Fibroblast of pulmonary artery (primary cell): Measurements from ENCODE around the gene CDKL5.

Source experiments
- DNase-seq: peaks from one replicate; pipeline ENCODE4 v3.0.0-alpha.2; 2010; ENCODE audit warnings: low read depth
- H3K4me3 ChIP-seq: replicated peaks from 2 replicates; pipeline ENCODE4 v1.5.1; 2011; ENCODE audit warnings: low read depth, mild to moderate bottlenecking, control low read depth, low read length, moderate library complexity
- TF ChIP-seq, protein P1 (sequence below): IDR thresholded peaks from 2 replicates; pipeline ENCODE4 v1.5.1; 2011; ENCODE audit warnings: mild to moderate bottlenecking, control low read depth, low read length, inconsistent platforms; ENCODE audit errors: missing control alignments

The CDKL5 gene

DNA sequence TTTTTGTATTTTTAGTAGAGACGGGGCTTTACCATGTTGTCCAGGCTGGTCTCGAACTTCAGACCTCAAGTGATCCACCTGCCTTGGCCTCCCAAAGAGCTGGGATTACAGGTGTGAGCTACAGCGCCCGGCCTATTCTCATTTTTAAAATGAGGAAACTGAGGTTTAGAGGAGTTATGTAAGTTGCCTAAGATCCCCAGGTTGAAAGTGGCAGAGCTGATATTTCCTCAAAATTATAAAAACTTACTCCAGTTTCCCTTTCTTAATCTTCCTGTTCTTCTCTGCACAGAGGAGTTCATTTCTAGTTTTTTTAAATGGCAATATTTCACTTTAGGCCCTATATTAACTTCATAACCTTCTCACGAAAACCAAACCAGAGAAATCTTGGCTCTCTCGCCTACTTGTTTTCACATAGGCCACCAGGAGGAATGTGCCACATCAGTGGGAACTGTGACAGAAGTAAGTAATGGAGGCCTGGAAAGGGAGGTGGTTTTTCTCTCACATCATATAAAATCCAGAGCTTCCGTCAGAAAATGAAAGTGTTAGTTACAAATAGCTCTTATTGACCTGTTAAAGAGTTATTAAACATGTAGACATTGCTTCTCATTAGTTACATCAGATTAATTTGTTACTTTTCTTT lies 262.6 kb downstream of the CDKL5 start:
- no peak for DNase-seq
- H3K4me3 ChIP-seq, result no peak overlapping the region
- TF ChIP-seq, protein P1, sequence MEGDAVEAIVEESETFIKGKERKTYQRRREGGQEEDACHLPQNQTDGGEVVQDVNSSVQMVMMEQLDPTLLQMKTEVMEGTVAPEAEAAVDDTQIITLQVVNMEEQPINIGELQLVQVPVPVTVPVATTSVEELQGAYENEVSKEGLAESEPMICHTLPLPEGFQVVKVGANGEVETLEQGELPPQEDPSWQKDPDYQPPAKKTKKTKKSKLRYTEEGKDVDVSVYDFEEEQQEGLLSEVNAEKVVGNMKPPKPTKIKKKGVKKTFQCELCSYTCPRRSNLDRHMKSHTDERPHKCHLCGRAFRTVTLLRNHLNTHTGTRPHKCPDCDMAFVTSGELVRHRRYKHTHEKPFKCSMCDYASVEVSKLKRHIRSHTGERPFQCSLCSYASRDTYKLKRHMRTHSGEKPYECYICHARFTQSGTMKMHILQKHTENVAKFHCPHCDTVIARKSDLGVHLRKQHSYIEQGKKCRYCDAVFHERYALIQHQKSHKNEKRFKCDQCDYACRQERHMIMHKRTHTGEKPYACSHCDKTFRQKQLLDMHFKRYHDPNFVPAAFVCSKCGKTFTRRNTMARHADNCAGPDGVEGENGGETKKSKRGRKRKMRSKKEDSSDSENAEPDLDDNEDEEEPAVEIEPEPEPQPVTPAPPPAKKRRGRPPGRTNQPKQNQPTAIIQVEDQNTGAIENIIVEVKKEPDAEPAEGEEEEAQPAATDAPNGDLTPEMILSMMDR, result no peak

DNA sequence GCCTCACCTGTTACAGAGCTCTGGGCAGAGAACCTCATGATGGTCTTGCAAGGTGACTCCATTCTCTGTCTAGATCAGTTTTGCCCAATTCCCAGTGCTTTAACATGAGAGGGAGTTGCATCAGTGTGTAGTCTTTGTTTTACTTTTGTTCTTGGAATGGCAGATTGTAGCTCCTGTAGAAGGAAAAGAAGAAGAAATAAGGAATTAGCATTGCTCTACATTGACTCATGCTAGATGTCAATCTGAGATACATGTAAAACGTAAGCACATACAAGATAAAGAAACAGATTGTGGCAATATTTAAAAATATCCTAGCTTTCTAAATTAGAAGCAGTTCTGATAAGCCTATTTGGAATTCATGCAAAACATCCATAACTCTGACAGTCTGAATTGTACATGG lies 266.0 kb downstream of the CDKL5 start:
- TF ChIP-seq, protein P1, result no peak

DNA sequence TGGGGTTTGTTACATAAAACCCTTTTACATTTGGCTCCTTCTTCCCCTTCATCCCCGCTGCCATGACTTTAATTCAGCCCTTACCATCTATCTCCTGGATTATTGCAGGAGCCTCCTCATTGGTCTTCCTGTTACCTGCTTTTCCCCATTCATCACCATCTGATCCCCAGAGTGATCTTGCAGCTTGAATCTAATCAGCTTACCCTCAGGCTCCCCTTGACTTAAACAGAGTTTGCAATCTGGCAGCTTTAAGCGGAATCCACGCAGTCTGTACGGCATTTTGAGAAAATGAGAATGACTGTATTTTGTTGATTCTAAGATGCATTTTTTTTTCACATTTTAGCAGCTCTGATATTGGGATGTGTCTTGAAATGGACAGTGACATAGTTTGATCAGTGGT lies 267.1 kb downstream of the CDKL5 start:
- no peak overlapping the region for H3K4me3 ChIP-seq
- no peak for DNase-seq
- TF ChIP-seq, protein P1, result no peak

More for the DNA sequence above, 266.0 kb downstream of the CDKL5 start:
- no peak overlapping the region for H3K4me3 ChIP-seq
- no peak for DNase-seq

DNA sequence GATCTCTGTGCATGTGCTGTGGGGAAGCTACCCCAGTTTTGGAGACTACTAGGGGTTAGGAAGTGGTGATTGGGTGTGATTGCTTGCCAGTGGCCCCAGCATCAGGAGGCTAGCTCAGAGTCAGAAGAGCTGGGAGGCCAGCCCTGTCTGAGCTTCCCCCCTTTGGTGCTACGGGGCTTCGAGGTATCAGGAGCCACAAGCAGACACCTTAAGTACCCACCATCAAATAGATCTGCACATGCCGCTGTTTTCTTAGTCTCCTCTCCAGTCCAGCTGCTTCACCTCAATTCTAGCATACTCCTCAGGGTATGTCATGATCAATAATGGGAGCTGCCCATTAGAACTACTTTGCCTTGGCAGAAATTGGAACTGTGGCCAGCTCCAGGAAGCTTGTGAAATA lies 271.2 kb downstream of the CDKL5 start:
- H3K4me3 ChIP-seq, result no peak overlapping the region
- DNase-seq, result no peak
- TF ChIP-seq, protein P1, result no peak

DNA sequence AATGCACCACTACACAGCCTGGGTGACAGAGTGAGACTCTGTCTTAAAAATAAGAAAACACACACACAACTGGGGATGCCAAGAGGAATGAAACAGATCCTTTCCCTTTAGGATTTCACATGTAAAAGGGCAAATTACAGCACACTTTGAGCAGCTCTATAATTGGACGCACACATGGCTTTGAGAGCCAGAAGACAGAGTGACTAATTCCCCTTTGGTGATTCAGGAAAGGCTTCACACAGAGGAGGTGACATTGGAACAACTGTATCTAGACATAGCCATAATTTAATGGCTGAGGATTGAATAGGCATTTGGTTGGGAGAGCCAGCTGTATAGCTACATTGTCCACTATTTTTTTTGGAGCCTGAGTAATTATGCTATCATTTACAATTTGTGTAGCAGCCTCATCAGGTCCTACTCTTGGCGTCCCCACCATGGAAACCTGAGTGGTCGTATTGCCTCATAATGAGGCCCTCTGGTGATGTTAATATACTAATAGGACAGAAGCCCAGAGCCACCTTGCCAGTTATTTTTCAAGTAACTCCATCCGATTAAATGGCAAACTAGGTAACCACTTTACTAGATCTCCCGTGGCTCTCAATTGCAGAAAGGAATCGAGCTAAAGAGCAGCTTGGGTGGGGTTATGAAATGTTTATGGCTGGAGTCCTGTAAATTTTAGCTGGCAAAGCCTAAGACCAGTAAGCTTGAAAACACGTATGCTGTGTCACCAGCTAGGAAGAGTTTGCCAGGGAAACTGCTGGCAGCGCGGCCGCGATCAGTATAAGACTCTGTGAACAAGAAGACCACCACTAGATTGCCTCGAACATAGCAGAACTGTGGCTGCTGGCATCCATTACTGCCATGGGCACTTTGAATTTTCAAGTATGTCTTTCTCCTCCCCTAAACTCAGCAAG lies 273.6 kb downstream of the CDKL5 start:
- H3K4me3 ChIP-seq, result no peak overlapping the region
- no peak for DNase-seq
- TF ChIP-seq, protein P1, result no peak

DNA sequence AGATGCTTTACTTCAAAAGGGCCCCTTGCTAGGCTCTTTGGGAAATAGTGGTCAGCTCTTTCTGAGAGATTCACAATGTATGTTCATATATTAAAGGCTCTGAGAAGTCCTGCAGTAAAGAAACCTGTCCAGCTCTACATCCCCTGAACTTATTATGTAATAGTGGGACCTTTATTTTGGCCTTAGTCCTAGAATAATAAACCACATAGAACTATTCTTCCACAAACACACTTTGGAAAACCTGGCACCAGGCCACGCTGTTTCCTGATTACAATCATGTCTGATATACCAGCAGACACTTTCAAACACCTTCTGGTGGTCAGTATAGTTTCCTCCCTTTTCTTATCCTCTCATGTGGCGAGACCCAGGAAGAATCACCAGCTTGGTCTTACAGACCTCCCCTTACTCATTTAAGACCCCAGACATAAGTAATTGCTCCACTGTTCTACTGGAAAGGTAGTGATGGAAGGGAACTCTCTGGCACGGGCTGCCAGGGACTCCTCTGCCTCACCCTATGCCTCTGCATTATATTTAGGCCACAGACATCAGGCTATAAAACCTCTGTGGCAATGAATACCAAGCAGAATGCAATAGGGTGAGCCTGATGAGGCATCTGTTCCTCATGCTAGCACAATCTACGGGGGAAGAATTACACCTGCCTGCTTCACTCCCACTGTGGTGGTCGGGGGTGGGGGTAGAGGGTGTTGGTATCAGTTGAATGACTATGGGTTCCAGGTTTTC lies 276.4 kb downstream of the CDKL5 start:
- TF ChIP-seq, protein P1, result no peak
- DNase-seq, result peak; percentile 47
- H3K4me3 ChIP-seq, result no peak overlapping the region
